Activated CD8-positive, alpha-beta memory T cell treated with anti-CD3 and anti-CD28 coated beads for 36 hours (primary cell): ENCODE results near the gene RPL36A. TPM values are rescaled to one million over a fixed set of nuclear protein-coding genes. Genes with fewer than 3 reads are reported as not detected.

Source experiments
- CTCF ChIA-PET: fragments of 350-600 bp; sonication (Branson Sonifier 250); formaldehyde crosslinking; loops from one replicate; lab custom pipeline; 2021; ENCODE audit warnings: antibody characterized with exemption; lab: Charles Lee
- POLR2A ChIA-PET: fragments of 350-600 bp; sonication (Branson Sonifier 250); formaldehyde crosslinking; loops from one replicate; lab custom pipeline; 2021; ENCODE audit warnings: antibody characterized with exemption; lab: Charles Lee
- total RNA-seq, 2 experiments: library from RNA; stranded (reverse); gene quantifications; one replicate each; pipeline ENCODE4 v1.2.3, GENCODE V29; 2021

The RPL36A gene
- total RNA-seq, 2 experiments from 2014 or later: 326 to 390 TPM

- ChIA-PET POLR2A (no interaction called here), CTCF (no interaction called here)
Observed at GRCh38 chrX:101386542-101386885, 4.3 kb upstream of the RPL36A start.

DNA sequence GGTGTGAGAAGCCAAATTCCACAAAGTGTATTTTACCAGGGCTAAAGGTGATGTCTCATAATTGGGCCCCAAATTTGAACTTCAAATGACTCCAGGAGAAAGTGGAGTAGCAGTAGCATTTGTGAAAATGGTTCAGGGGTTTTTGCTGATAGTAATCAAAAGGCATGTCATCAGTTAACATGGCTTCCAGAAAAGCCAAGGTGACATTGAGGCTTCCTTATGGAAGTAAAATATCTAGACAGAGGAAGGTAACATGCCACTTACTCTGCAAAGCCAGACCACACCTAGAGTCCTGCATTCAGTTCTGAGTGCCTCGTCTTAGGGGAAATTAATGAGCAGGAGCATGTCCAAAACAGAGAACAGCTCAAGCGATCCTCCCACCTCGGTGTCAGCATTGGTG, 2.2 kb upstream of the RPL36A start:
- ChIA-PET CTCF (no interaction called here), POLR2A (no interaction called here)

DNA sequence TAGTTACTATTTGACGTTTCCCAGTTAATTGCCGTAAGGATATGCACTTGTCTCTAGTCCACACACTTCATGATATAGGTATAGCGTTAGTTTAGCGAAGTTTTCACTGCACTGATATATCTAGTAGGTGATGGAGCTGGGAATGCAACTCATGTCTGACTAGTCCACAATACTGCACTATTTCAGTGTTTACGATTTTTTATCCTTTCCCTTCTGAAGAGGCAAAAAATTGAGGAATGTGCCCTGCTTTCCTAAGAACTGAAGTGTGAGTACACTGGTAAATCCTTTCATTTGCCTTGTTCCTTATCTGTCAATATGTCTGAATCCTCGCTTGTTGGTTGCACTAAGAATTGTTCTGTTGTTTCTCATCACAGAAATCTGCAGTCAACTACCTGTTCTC, 1.0 kb downstream of the RPL36A start:
- ChIA-PET POLR2A (interaction anchor here (1.3 kb wide), 1 partner anchor 16 kb away, joined by 4 read pairs; the partner anchor contains the start of genes GLA and HNRNPH2), CTCF (interaction anchor here (2.3 kb wide), 1 partner anchor 44 kb away, joined by 11 read pairs; the partner anchor contains the start of gene TIMM8A)

DNA sequence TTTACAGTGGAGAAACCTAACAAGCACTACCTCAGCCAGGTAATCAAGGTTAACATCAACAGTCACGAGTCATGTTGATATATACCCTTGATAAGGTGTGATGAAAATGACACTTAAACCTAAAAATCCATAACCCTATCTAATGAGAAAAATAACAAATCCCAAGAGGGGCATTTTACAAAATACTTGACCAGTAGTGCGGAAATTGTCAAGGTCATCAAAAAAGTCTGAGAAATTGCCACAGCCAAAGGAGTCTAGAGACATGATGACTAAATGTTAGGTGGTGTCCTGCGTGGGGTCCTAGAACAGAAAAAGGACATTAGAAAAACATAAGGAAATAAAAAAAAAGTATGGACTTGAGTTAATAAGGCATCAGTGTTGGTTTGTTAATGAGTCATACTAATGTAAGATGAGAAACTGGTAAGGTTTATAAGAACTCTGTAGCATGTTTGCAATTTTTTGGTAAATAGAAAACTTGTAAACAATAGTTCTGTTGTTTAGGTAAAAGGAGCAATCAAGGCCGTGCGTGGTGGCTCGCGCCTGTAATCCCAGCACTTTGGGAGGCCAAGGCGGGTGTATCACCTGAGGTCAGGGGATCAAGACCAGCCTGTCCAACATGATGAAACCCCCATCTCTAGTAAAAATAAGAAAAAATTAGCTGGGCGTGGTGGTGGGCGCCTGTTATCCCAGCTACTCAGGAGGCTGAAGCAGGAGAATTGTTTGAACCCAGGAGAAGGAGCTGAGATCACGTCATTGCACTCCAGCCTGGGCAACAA, 2.9 kb downstream of the RPL36A start:
- POLR2A ChIA-PET: interaction anchor here (1.0 kb wide), 1 partner anchor 14 kb away, joined by 4 read pairs; the partner anchor contains the start of genes GLA and HNRNPH2
- CTCF ChIA-PET: no interaction called here

- CTCF ChIA-PET: no interaction called here
- POLR2A ChIA-PET: interaction anchor here (1.0 kb wide), 1 partner anchor 13 kb away, joined by 4 read pairs; the partner anchor contains the start of genes GLA and HNRNPH2
Observed at GRCh38 chrX:101394372-101394771, 3.6 kb downstream of the RPL36A start.

- POLR2A ChIA-PET: no interaction called here
- CTCF ChIA-PET: no interaction called here
Observed at GRCh38 chrX:101395789-101396188, 5.0 kb downstream of the RPL36A start.

- CTCF ChIA-PET: no interaction called here
- POLR2A ChIA-PET: interaction anchor here (0.7 kb wide), 1 partner anchor 358 kb away, joined by 3 read pairs; no protein-coding TSS in a partner anchor
Observed at GRCh38 chrX:101397779-101398178, 7.0 kb downstream of the RPL36A start.

- CTCF ChIA-PET: no interaction called here
- POLR2A ChIA-PET: no interaction called here
Observed at GRCh38 chrX:101398694-101399093, 7.9 kb downstream of the RPL36A start.

GRCh38 chrX:101399825-101400224, 9.0 kb downstream of the RPL36A start:
- POLR2A ChIA-PET: no interaction called here
- CTCF ChIA-PET: interaction anchor here (1.1 kb wide), 1 partner anchor 9 kb away, joined by 3 read pairs; the partner anchor contains the start of gene RPL36A

- ChIA-PET POLR2A (interaction anchor here (0.6 to 1.3 kb wide), 4 partner anchors 13 to 60 kb away, joined by 3 to 10 read pairs (median 4); partner anchors contain the start of gene RPL36A), CTCF (no interaction called here)
Observed at GRCh38 chrX:101407167-101407747, 16.4 kb downstream of the RPL36A start.

DNA sequence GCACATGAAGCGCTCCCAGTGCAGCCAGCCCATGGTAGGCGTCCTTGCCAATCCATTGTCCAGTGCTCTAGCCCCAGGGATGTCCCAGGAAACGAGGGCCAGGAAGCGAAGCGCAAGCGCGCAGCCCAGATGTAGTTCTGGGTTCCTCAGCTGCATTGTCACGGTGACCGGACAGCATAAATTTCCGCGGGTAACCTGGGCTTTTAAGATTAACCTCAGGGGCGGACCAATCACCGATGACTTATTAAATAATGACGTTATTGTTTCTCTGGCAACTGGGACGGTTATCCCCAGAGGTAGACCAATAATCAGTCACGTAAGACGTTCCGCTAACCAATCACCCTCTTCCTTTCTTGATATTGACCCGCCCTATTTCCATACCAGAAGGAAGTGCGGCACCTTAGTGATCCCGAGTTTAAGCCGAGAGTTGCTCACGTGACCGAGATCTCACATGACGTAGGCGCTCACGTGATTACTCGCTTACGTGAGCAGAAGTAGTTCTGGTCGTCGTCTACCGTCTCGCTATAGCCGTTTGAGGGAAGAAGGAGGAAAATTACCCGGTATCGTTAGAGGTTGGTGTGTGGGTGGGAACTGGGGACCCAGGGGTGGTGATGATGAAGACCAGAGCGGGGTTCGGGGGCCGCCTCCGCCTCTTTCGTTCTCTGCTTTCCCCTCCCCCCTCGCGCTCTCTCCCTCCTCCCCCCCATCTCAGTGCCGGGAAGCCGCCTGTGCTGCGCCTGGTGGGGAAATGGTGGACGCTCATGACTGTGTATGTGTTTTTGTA, 17.1 kb downstream of the RPL36A start, which contains the start of the genes GLA and HNRNPH2:
Gene GLA, minus strand, starts transcription at position 178 of the 784 bp plus-strand sequence. Its CDS starts 22 bp downstream, at position 156.
Gene HNRNPH2, plus strand, starts transcription at position 475 of the 784 bp plus-strand sequence. CDS start 3,767 bp downstream, outside the sequence.
- CTCF ChIA-PET: no interaction called here
- POLR2A ChIA-PET: interaction anchor here (0.6 to 1.3 kb wide), 4 partner anchors 14 to 60 kb away, joined by 3 to 10 read pairs (median 4); partner anchors contain the start of gene RPL36A

DNA sequence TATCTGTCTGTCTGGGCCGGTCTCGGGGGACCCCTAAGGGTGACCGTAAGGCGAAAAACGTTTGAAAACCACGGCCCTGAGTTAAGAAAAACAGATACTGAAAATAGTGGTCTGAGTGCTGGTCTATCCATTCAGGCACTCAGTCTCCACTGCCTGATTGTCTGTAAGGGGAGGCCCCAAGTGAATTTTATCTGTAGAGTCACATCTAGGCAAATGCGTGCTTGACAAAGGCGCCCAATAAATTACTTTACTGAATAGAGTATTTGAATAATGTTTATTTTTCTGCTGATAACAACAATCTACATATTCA, 17.7 kb downstream of the RPL36A start:
- POLR2A ChIA-PET: no interaction called here

GRCh38 chrX:101409043-101409442, 18.2 kb downstream of the RPL36A start:
- ChIA-PET CTCF (no interaction called here), POLR2A (interaction anchor here (0.6 kb wide), 1 partner anchor 17 kb away, joined by 3 read pairs; no protein-coding TSS in a partner anchor)

More for the DNA sequence above, 17.7 kb downstream of the RPL36A start:
- CTCF ChIA-PET: no interaction called here

- ChIA-PET CTCF (no interaction called here), POLR2A (no interaction called here)
Observed at GRCh38 chrX:101410461-101410860, 19.6 kb downstream of the RPL36A start.

DNA sequence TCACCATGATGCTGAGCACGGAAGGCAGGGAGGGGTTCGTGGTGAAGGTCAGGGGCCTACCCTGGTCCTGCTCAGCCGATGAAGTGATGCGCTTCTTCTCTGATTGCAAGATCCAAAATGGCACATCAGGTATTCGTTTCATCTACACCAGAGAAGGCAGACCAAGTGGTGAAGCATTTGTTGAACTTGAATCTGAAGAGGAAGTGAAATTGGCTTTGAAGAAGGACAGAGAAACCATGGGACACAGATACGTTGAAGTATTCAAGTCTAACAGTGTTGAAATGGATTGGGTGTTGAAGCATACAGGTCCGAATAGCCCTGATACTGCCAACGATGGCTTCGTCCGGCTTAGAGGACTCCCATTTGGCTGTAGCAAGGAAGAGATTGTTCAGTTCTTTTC, 21.2 kb downstream of the RPL36A start:
- ChIA-PET POLR2A (no interaction called here), CTCF (no interaction called here)

- CTCF ChIA-PET: interaction anchor here (1.0 to 1.8 kb wide), 2 partner anchors 11 to 180 kb away, joined by 3 to 4 read pairs; no protein-coding TSS in a partner anchor
- POLR2A ChIA-PET: interaction anchor here (1.5 kb wide), 1 partner anchor 25 kb away, joined by 3 read pairs; the partner anchor contains the start of gene RPL36A
Observed at GRCh38 chrX:101415180-101416145, 24.7 kb downstream of the RPL36A start.

- POLR2A ChIA-PET: no interaction called here
- CTCF ChIA-PET: no interaction called here
Observed at GRCh38 chrX:101416691-101417090, 25.9 kb downstream of the RPL36A start.

DNA sequence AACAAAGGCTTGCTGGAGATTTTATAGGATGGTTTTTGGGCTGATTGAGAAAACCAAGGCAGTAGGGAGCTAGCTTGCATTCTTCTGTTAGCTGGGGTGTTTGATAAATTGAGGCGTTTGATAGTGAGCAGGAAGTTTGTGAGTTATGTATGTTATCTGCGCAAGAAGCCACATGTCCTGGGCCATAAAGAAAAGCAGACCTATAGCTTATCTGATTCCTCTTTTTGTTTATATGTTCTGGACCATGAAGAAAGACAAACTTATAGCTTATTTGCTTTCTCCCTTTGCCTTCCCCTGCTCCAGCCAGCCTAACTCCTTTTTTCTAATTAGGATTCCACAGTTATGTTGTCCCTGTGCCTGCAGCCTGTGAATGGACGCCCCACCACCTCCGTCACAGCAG, 26.4 kb downstream of the RPL36A start:
- ChIA-PET CTCF (no interaction called here), POLR2A (no interaction called here)
